ENCODE data around the gene PSORS1C2.

DNA sequence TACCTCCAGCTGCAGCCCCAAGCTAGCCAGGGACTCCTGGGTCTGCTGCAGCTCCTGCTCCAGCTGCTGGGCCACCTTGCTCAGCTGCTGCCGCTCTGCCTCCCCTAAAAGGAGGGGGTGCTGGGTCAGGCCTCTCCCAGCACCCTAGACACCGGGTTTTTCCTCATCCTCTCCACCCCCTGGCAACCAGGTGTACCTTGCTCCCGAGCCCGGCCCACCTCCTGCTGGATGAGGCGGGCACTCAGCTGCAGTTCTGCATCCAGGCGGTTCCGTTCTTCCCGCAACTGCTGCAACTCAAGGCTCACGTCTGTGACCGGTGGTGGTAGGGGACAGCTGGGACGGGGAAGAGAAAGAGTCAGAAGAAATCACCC, 6.1 kb upstream of the PSORS1C2 start:
- TF ChIP-seq CTCF (IDR thresholded peaks at IDR 0.05) (no peak), POLR2A (IDR thresholded peaks at IDR 0.05) (no peak), POLR2AphosphoS5 (IDR thresholded peaks at IDR 0.05; ENCODE audit: insufficient read depth in 1 of 2, low read depth in 1 of 2) (no peak)

Measured in vagina (tissue), 2 donors.